Testis (tissue), 3 donors: Measurements from ENCODE around the gene AADACL2. TPM values are rescaled to one million over a fixed set of nuclear protein-coding genes. Genes with fewer than 3 reads are reported as not detected.
A peak's percentile ranks its signal among the peaks of the same experiment; 100 is the strongest.

Experiments used
- DNase-seq: peaks from one replicate; pipeline ENCODE4 v3.0.0-alpha.2; 2019
- H3K27ac ChIP-seq, 2 donors: fragments of 200-600 bp; sonication (generic); one replicate each; pipeline ENCODE4 v1.5.1; 2019
- H3K27me3 ChIP-seq: fragments of 200-600 bp; sonication (generic); one replicate; pipeline ENCODE4 v1.5.1; 2019
- H3K36me3 ChIP-seq: fragments of 200-600 bp; sonication (generic); one replicate; pipeline ENCODE4 v1.5.1; 2017; ENCODE audit warnings: low read depth; ENCODE audit errors: missing control alignments
- H3K4me1 ChIP-seq: fragments of 200-600 bp; sonication (generic); one replicate; pipeline ENCODE4 v1.5.1; 2019
- H3K4me3 ChIP-seq, 2 donors: fragments of 200-600 bp; sonication (generic); one replicate each; pipeline ENCODE4 v1.5.1; 2017 to 2019
- H3K9me3 ChIP-seq: fragments of 200-600 bp; sonication (generic); one replicate; pipeline ENCODE4 v1.5.1; 2017
- CTCF ChIP-seq, 3 experiments: fragments of 450-650 bp in 2 of 3; fragments of 200-600 bp in 1 of 3; sonication (generic) in 1 of 3; IDR thresholded peaks; one replicate each; pipeline ENCODE4 v1.5.1; 2016 to 2019; ENCODE audit warnings: antibody characterized with exemption in 3 of 3, mild to moderate bottlenecking in 2 of 3, moderate library complexity in 1 of 3
- POLR2A ChIP-seq: fragments of 450-650 bp; IDR thresholded peaks from one replicate; pipeline ENCODE4 v1.6.1; 2017; ENCODE audit warnings: antibody characterized with exemption, mild to moderate bottlenecking, moderate library complexity
- WGBS, 2 donors: methylation state at CpG; one replicate each; pipeline ENCODE4 v1.1.5; 2018; 5-methylcytosine and 5-hydroxymethylcytosine counted together
- intact Hi-C: fragments of 100-400 bp; cut with DNase I; formaldehyde crosslinking; loops from one replicate; pipeline ENCODE4 v1.15.1; 2023; ENCODE audit warnings: low total_unique reads
- polyA plus RNA-seq: library from polyadenylated mRNA; stranded (reverse); fragments of 350-450 nt; fragmentation: Illumina TruSeq; extraction: RNeasy Lipid Tissue Mini Kit (QIAGEN cat#74804); gene quantifications from one replicate; pipeline ENCODE4 v1.2.3, GENCODE V29; 2014; ENCODE audit warnings: low read depth, low replicate concordance; ENCODE audit not compliant: insufficient read depth
- total RNA-seq, 2 donors: library from RNA; depleted of rRNA; stranded (reverse); fragments of >200 nt; gene quantifications; one replicate each; pipeline ENCODE4 v1.2.3, GENCODE V29; 2016

Gene AADACL2
- total and polyA plus RNA-seq, 3 donors from 2014 or later: 0.36 TPM; not detected in 2

- Histone ChIP-seq H3K27ac (no peak overlapping the region), H3K4me1 (no peaks in the 10 kb centered on the region), H3K4me3 (peak overlapping the region in 1 of 2 donors; percentile 10), H3K27me3 (no peaks in the 10 kb centered on the region), H3K9me3 (no peaks in the 10 kb centered on the region), H3K36me3 (no peaks in the 10 kb centered on the region)
- whole genome bisulfite sequencing, 2 donors: 63 to 80% methylated on average over 6 to 8 of the region's 8 CpGs
- no peak for TF ChIP-seq CTCF (IDR thresholded peaks at IDR 0.05)
- no peak for TF ChIP-seq POLR2A
- no peak for DNase-seq
- intact Hi-C loops: no loop called here
Observed at GRCh38 chr3:151721294-151721693, 12.4 kb upstream of the AADACL2 start.

- TF ChIP-seq CTCF (IDR thresholded peaks at IDR 0.05): no peak
- no peak for TF ChIP-seq POLR2A
- H3K27ac ChIP-seq: no peak overlapping the region
- intact Hi-C loops: no loop called here
- no peak for DNase-seq
- H3K4me3 ChIP-seq: no peak overlapping the region
- WGBS, 2 donors: 51 to 62% methylated on average over 2 of the region's 2 CpGs
- no peaks in the 10 kb centered on the region for H3K4me1 ChIP-seq
- H3K27me3 ChIP-seq: no peaks in the 10 kb centered on the region
- H3K36me3 ChIP-seq: no peaks in the 10 kb centered on the region
- no peaks in the 10 kb centered on the region for H3K9me3 ChIP-seq
Observed at GRCh38 chr3:151722856-151723255, 10.9 kb upstream of the AADACL2 start.

GRCh38 chr3:151724576-151725562 lies 8.9 kb upstream of the AADACL2 start:
- DNase-seq: no peak
- Histone ChIP-seq H3K9me3 (no peaks in the 10 kb centered on the region), H3K4me1 (no peaks in the 10 kb centered on the region), H3K36me3 (no peaks in the 10 kb centered on the region), H3K4me3 (no peak overlapping the region), H3K27me3 (no peaks in the 10 kb centered on the region), H3K27ac (no peak overlapping the region)
- no peak for TF ChIP-seq POLR2A
- no peak for TF ChIP-seq CTCF (IDR thresholded peaks at IDR 0.05)
- intact Hi-C loops: no loop called here
- WGBS, 2 donors: 87 to 90% methylated on average over 6 of the region's 6 CpGs

GRCh38 chr3:151726016-151726415 lies 7.7 kb upstream of the AADACL2 start:
- Histone ChIP-seq H3K4me1 (no peaks in the 10 kb centered on the region), H3K27me3 (no peaks in the 10 kb centered on the region), H3K4me3 (no peak overlapping the region), H3K27ac (no peak overlapping the region), H3K36me3 (no peaks in the 10 kb centered on the region), H3K9me3 (no peaks in the 10 kb centered on the region)
- intact Hi-C loops: no loop called here
- TF ChIP-seq CTCF (IDR thresholded peaks at IDR 0.05) (no peak), POLR2A (no peak)
- 78 to 100% methylated on average over 1 of the region's 1 CpG for WGBS, 2 donors
- DNase-seq: no peak

- Histone ChIP-seq H3K4me1 (no peaks in the 10 kb centered on the region), H3K27me3 (no peaks in the 10 kb centered on the region), H3K4me3 (no peak overlapping the region), H3K27ac (no peak overlapping the region), H3K9me3 (no peaks in the 10 kb centered on the region), H3K36me3 (no peaks in the 10 kb centered on the region)
- 93 to 98% methylated on average over 2 of the region's 2 CpGs for WGBS, 2 donors
- intact Hi-C loops: no loop called here
- TF ChIP-seq POLR2A (no peak), CTCF (IDR thresholded peaks at IDR 0.05) (no peak)
- no peak for DNase-seq
Observed at GRCh38 chr3:151732861-151733260, 866 bp upstream of the AADACL2 start.
